DOHH2 (cell line): ENCODE data around the gene UBE2E1.

Experiments
- EZH2phosphoT487 ChIP-seq: fragments of 200-600 bp; sonication (generic); IDR thresholded peaks from 2 replicates; pipeline ENCODE4 v1.6.1; 2017; ENCODE audit warnings: borderline replicate concordance, mild to moderate bottlenecking, antibody characterized with exemption, low read length, moderate library complexity, mixed read lengths
- TF ChIP-seq, protein P1 (sequence below): fragments of 200-600 bp; sonication (generic); IDR thresholded peaks from one replicate; pipeline ENCODE4 v1.5.1; 2014; ENCODE audit warnings: antibody characterized with exemption, mild to moderate bottlenecking, low read depth, low read length; ENCODE audit not compliant: poor library complexity, severe bottlenecking

DNA sequence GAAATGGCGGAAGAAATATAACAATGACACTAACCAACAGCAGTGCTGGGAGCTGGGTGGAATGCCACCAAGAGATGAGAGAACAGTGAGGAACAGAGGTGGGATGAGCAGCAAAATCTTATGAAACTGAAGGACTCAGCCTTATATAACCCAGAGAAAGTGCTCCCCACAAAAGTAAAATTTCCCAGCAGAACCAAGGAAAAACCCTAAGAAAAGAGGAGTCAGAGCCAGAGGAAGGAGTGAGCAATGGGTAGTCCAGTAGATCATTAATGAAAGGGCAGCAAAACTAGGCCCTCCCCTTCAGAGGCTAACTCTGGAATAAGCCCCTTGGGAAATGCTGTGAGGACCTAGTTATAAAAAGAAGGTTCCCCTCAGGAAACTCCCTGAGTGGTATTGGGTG is 24.7 kb upstream of the UBE2E1 start:
- TF ChIP-seq, protein P1, sequence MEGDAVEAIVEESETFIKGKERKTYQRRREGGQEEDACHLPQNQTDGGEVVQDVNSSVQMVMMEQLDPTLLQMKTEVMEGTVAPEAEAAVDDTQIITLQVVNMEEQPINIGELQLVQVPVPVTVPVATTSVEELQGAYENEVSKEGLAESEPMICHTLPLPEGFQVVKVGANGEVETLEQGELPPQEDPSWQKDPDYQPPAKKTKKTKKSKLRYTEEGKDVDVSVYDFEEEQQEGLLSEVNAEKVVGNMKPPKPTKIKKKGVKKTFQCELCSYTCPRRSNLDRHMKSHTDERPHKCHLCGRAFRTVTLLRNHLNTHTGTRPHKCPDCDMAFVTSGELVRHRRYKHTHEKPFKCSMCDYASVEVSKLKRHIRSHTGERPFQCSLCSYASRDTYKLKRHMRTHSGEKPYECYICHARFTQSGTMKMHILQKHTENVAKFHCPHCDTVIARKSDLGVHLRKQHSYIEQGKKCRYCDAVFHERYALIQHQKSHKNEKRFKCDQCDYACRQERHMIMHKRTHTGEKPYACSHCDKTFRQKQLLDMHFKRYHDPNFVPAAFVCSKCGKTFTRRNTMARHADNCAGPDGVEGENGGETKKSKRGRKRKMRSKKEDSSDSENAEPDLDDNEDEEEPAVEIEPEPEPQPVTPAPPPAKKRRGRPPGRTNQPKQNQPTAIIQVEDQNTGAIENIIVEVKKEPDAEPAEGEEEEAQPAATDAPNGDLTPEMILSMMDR, result no peak
- no peak for TF ChIP-seq EZH2phosphoT487
